Measurements from ENCODE around the gene PP2D1.
A peak's percentile ranks its signal among the peaks of the same experiment; 100 is the strongest.
"Not testable (repeated sequence)": the region's sequence is repeated elsewhere in the genome, so short reads cannot be mapped to it uniquely, and the experiment has no call there.

Gene PP2D1

GRCh38 chr3:19967812-19968211 is 44.3 kb downstream of the PP2D1 start:
- DNase-seq (ENCODE audit: low read depth in 2 of 3, low spot score in 2 of 3), result no peak

DNA sequence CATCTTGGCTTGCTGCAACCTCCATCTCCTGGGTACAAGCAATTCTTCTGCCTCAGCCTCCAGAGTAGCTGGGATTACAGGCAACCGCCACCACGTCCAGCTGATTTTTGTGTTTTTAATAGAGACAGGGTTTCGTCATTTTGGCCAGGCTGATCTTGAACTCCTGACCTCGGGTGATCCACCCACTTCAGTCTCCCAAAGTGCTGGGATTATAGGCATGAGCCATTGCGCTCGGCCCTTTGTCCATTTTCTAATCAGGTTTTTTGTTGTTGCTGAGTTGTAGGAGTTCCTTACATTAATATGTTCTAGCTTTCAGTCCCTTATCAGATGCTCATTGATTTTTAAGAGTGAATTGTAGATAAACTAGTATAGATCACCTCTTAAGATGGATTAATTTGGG is 44.9 kb downstream of the PP2D1 start:
- no peak for DNase-seq (ENCODE audit: low read depth in 2 of 3, low spot score in 2 of 3)

GRCh38 chr3:19961960-19962359 is 50.1 kb downstream of the PP2D1 start:
- no peak for DNase-seq (ENCODE audit: low read depth in 2 of 3, low spot score in 2 of 3)

- no peak for DNase-seq (ENCODE audit: low read depth in 2 of 3, low spot score in 2 of 3)
These were observed 51.4 kb downstream of the PP2D1 start for GRCh38 chr3:19960696-19961095.

DNA sequence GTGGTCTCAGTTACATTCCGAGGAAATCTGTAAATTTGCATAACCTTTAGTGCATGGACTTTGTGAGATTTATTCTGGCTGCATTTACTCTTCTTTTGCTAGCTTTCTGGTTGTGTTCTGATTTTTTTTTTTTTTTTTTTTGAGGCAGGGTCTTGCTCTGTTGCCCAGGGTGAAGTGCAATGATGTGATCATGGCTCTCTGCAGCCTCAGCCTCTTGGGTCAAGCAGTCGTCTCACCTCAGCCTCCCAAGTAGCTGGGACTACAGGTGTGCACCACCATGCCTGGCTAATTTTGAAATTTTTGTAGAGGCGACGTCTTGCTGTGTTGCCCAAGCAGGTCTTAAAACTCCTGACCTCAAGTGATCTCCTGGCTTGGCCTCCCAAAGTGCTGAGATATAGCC is 52.6 kb downstream of the PP2D1 start:
- no peak for DNase-seq (ENCODE audit: low read depth in 2 of 3, low spot score in 2 of 3)

DNA sequence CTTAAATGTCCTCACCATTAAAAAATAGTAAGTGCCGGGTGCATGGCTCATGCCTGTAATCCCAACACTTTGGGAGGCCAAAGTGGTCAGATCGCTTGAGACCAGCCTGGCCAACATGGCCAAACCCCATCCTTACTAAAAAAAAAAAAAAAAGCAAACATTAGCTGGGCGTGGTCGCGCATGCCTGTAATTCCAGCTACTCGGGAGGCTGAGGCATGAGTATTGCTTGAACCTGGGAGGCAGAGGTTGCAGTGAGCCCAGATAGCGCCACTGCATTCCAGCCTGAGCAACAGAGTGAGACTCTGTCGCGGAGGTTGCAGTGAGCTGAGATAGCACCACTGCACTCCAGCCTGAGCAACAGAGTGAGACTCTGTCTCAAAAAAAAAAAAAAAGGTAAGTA is 54.7 kb downstream of the PP2D1 start:
- not testable (repeated sequence) for DNase-seq (ENCODE audit: low read depth in 2 of 3, low spot score in 2 of 3)

DNA sequence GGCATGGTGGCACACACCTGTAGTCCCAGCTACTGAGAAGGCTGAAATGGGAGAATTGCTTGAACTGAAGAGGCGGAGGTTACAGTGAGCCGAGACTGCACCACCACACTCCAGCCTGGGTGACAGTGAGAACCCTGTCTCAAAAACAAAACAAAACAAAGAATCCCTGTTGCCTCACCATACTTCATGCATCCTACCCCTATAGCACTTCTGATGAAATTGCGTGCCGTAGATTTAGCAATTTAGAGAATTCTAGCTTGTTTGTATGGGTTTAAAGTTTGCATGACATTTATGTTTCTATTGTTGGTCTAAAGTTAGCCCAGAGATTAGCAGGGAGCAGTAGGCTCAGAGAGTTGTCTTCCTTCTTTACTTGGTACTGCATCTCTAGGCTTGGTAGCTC is 57.4 kb downstream of the PP2D1 start:
- no peak for DNase-seq (ENCODE audit: low read depth in 2 of 3, low spot score in 2 of 3)

DNA sequence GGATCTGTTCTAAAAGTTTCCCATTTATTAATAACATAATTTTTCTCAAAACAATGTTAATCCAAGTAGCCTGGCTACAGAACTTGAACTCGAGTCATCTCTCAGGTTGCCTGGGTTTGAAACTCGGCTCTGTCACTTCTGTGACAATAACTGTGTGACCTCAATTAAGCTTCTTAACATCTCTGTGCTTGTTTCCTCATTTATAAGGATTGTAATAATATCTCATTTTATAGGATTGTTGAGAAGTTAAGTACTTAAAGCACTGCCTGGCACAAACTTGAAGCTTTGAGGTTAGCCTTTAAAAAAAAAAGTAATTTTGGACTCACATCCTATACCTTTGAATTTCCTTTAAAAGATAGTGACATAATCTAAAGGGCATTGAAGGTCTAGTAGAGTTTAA is 61.7 kb downstream of the PP2D1 start:
- DNase-seq (ENCODE audit: low read depth in 2 of 3, low spot score in 2 of 3), result no peak

GRCh38 chr3:19948226-19948591 is 63.9 kb downstream of the PP2D1 start:
- DNase-seq (ENCODE audit: low read depth in 2 of 3, low spot score in 2 of 3), result no peak

DNA sequence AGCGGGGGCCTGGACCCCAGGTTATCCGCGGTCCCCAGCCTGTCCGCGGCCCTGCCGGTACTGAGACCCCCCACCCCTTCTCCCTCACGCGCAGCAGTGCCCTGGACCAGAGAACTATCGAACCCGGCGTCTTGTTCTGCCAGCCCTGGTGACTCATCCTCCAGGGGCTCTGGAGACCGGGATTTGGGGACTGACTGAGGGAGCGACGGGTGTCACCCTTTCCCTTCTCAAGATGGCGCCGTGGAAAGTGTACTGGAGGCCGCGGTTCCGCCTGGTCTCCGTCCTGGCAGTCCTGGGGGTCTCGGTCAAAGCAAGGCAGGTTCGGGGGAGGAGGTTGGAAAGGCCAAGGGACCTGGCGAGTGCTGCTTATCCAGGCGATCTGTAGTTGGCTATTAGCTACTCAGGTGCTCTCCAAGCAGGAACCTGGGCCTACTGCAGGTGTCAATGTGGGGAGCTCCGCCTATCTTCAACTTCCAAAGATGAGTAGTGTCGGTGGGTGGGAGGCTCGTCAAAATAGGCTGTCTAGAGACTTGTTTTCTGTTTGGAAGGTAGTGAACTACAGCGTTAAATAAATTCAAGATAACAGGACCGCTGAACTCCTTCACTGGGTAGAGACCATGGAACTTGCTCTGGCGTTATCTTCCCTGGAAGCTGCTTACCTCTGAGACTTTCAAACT is 64.4 kb downstream of the PP2D1 start:
- DNase-seq (ENCODE audit: low read depth in 2 of 3, low spot score in 2 of 3), result peak; percentile 25 to 29 (median 26)

DNA sequence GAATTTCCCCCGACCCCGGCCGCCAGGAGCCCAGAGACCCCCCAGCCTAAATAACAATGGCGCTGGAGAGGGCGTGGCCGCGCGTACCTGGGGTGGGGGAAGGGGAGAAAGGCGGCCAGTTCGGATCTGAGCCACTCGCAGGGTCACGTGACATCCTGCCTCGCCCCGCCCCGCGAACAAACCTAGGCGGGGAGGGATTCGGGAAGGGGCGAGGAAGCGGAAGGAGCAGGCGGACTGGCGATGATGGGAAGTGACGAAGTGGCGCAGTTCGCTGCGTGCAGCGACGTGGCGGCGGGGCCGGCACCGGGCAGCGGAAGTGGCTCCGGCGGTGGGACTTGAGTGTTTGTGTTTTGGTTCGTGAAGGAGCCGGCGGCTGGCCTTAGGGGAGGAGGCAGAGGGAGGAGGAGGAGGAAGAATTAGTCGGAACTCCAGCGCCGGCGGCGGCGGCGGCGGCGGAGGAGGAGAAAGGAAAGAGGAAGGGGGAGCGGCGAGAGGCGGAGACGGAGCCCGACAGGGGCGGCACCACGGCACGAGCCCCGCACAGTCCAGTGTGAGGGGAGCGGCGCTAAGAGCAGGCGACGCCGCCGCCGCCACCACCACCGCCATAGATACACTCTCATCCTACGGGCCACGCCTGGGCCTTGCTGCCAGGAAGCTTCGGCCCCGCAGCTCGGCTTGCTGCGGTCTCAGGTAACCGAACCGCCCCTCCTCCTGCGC is 65.1 kb downstream of the PP2D1 start, which contains the start of gene RAB5A:
RAB5A (plus strand) TSS at position 266 of the 717 bp plus-strand sequence. CDS start 3,802 bp downstream, outside the sequence.
- DNase-seq (ENCODE audit: low read depth in 2 of 3, low spot score in 2 of 3), result peak; percentile 83 to 94 (median 88)

GRCh38 chr3:19945969-19946831 is 65.9 kb downstream of the PP2D1 start:
- DNase-seq (ENCODE audit: low read depth in 2 of 3, low spot score in 2 of 3), result no peak

GRCh38 chr3:19945534-19945933 is 66.5 kb downstream of the PP2D1 start:
- DNase-seq (ENCODE audit: low read depth in 2 of 3, low spot score in 2 of 3), result no peak

- no peak for DNase-seq (ENCODE audit: low read depth in 2 of 3, low spot score in 2 of 3)
These were observed 71.4 kb downstream of the PP2D1 start for GRCh38 chr3:19940643-19941042.

DNA sequence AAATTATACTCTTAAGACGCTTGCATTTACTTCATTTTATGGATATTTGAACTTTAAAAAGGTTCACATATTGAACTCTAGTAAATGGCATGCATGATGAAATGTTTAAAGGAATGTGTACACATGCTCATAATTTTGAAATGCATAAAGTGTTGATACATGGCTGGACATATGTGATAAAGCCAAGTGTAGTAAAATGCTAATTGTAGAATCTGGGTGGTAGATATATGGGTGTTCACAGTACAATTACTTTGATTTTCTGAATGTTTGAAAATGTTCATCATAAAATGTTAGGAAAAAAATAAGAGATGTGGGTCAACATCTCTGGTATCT is 73.8 kb downstream of the PP2D1 start:
- DNase-seq (ENCODE audit: low read depth in 2 of 3, low spot score in 2 of 3), result no peak

DNA sequence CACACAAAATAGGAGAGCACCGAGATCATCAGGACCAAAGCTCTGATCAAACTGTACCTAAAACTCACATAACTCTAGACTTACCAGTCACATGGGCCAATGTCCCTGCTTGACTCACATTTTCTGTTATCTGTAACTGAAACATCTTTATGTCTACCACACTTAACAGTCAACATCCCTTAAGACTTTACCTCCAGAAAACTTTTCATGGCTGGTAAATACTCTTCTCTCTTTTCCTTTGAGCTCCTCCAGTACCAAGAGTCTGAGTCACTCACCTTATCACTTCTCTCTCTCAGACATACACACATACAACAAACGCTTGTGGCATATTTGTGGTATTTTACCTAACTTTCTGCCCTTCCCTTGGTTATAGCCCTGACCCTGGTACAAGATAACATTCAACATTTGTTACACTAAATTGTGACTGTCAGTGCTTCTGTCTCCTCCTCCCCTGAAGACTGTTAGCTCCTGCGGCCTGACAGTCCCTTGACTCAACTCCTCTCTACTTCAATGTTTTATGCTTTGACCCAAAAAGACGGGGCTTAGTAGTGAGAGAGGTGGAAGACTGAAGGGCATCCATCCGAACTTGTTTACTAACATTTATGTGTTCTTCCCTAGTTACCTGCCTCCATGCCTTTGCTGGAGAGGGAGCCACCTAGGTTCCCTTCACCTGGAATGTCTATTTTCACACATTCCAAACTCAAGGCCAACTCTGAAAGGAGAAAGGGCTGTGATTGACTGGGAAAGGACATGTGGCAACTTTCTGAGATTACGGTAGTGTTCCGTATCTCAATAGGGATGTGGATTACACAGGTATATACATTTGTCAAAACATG is 74.4 kb downstream of the PP2D1 start:
- DNase-seq (ENCODE audit: low read depth in 2 of 3, low spot score in 2 of 3), result no peak
